H1 (cell line): Measurements from ENCODE around the gene GRID1. TPM values are rescaled to one million over a fixed set of nuclear protein-coding genes. Genes with fewer than 3 reads are reported as not detected.

ENCODE experiments used
- EZH2 ChIP-seq: fragments of 200-600 bp; sonication (generic); IDR thresholded peaks from 2 replicates; pipeline ENCODE4 v1.7.1; 2012; ENCODE audit warnings: low read depth, mild to moderate bottlenecking, moderate library complexity, low read length, inconsistent platforms; ENCODE audit not compliant: severe bottlenecking
- HDAC2 ChIP-seq, 2 experiments: fragments of 300-600 bp in 1 of 2; sonication (generic) in 1 of 2; IDR thresholded peaks; 2 replicates each; pipeline ENCODE4 v1.6.1; 2011 to 2012; ENCODE audit warnings: low read depth in 2 of 2, low read length in 2 of 2, mild to moderate bottlenecking in 2 of 2, moderate library complexity in 2 of 2, borderline replicate concordance in 1 of 2, inconsistent platforms in 1 of 2
- JUND ChIP-seq: IDR thresholded peaks from 2 replicates; pipeline ENCODE4 v1.6.1; 2011; ENCODE audit warnings: mild to moderate bottlenecking, improper control_type of control experiment, low read length
- PHF8 ChIP-seq: fragments of 200-600 bp; sonication (generic); conservative IDR thresholded peaks from 2 replicates; pipeline ENCODE4 v1.7.1; 2012; ENCODE audit warnings: low read depth, mild to moderate bottlenecking, inconsistent platforms, low read length, moderate library complexity
- SIN3A ChIP-seq, 2 experiments: IDR thresholded peaks in 1 of 2; conservative IDR thresholded peaks in 1 of 2; 2 replicates each; pipeline ENCODE4 v1.6.1; 2011 to 2012; ENCODE audit warnings: low read length in 2 of 2, improper control_type of control experiment in 1 of 2, low read depth in 1 of 2, mild to moderate bottlenecking in 1 of 2
- SUZ12 ChIP-seq: fragments of 200-600 bp; sonication (generic); IDR thresholded peaks from 2 replicates; pipeline ENCODE4 v1.6.1; 2012; ENCODE audit warnings: mild to moderate bottlenecking, inconsistent platforms, low read length, moderate library complexity, mixed read lengths
- TAF7 ChIP-seq: optimal IDR thresholded peaks from 2 replicates; pipeline ENCODE3; 2011; ENCODE audit warnings: low read depth, mild to moderate bottlenecking, inconsistent platforms, low read length, moderate library complexity, borderline replicate concordance
- ZNF274 ChIP-seq: IDR thresholded peaks from 2 replicates; pipeline ENCODE4 v1.7.0; 2012; ENCODE audit warnings: low read length, borderline replicate concordance; ENCODE audit errors: extremely low read depth
- polyA plus RNA-seq, 7 experiments: library from polyadenylated mRNA; depleted of rRNA in 3 of 7; stranded (reverse) in 5 of 7; unstranded in 2 of 7; fragments of >200 nt in 5 of 7; fragments of 200-250 nt in 2 of 7; gene quantifications; 1 replicate in 5 of 7; 2 replicates in 1 of 7; 4 replicates in 1 of 7; pipeline versions ENCODE4 v1.2.1 to v1.2.3, GENCODE V29; 2011 to 2013; ENCODE audit warnings: missing spikeins in 2 of 7, mixed read lengths in 2 of 7
- total RNA-seq: library from RNA; stranded (reverse); fragmentation: NEBNext Ultra II Directional; extraction: Animal tissue kit (Norgen Biotek cat#: 25700); gene quantifications from 2 replicates; pipeline ENCODE4 v1.2.1, GENCODE V29; 2021
- TF ChIP-seq, protein P1 (sequence below): fragments of 300-600 bp; sonication (generic); IDR thresholded peaks from 2 replicates; pipeline ENCODE4 v1.7.1; 2012; ENCODE audit warnings: low read length, moderate library complexity, mild to moderate bottlenecking, inconsistent platforms; ENCODE audit not compliant: insufficient replicate concordance

GRID1 gene
- total and polyA plus RNA-seq, 2 of the 8 experiments (the other 6 are each of a cell fraction or from before 2014, with no cell fraction given) = 0.22 to 0.30 TPM

DNA sequence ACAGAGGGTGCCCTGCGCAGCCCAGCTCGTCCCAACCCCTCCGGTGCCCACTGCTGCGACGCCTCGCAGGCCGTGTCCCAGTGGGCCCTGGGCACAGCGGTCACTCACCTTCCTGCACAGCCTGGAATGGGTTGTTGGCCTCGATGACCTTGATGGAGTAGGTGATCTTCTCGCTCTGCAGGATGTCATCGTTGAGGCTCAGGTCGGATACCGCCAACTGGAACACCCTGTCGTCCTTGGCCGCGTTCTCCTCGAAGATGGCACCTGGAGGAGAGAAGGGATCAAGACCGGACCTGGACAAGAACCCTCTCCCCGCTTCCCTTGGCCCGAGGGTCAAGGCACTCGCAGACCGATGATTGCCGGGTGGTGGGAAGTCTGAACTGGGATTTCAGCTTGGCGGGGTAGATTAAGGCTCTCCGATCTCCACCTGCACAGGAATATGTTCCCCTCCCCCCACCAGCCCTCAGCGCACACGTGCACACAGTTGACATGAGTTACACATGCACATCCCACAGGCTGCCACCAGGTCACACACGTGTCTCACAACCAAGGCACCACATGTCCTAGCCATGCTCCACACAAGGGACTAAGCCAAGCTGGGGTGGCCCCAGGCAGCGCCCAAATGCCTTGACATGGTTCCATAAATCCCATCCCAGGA, 2.6 kb downstream of the GRID1 start (continued):
- TF ChIP-seq, protein P1, sequence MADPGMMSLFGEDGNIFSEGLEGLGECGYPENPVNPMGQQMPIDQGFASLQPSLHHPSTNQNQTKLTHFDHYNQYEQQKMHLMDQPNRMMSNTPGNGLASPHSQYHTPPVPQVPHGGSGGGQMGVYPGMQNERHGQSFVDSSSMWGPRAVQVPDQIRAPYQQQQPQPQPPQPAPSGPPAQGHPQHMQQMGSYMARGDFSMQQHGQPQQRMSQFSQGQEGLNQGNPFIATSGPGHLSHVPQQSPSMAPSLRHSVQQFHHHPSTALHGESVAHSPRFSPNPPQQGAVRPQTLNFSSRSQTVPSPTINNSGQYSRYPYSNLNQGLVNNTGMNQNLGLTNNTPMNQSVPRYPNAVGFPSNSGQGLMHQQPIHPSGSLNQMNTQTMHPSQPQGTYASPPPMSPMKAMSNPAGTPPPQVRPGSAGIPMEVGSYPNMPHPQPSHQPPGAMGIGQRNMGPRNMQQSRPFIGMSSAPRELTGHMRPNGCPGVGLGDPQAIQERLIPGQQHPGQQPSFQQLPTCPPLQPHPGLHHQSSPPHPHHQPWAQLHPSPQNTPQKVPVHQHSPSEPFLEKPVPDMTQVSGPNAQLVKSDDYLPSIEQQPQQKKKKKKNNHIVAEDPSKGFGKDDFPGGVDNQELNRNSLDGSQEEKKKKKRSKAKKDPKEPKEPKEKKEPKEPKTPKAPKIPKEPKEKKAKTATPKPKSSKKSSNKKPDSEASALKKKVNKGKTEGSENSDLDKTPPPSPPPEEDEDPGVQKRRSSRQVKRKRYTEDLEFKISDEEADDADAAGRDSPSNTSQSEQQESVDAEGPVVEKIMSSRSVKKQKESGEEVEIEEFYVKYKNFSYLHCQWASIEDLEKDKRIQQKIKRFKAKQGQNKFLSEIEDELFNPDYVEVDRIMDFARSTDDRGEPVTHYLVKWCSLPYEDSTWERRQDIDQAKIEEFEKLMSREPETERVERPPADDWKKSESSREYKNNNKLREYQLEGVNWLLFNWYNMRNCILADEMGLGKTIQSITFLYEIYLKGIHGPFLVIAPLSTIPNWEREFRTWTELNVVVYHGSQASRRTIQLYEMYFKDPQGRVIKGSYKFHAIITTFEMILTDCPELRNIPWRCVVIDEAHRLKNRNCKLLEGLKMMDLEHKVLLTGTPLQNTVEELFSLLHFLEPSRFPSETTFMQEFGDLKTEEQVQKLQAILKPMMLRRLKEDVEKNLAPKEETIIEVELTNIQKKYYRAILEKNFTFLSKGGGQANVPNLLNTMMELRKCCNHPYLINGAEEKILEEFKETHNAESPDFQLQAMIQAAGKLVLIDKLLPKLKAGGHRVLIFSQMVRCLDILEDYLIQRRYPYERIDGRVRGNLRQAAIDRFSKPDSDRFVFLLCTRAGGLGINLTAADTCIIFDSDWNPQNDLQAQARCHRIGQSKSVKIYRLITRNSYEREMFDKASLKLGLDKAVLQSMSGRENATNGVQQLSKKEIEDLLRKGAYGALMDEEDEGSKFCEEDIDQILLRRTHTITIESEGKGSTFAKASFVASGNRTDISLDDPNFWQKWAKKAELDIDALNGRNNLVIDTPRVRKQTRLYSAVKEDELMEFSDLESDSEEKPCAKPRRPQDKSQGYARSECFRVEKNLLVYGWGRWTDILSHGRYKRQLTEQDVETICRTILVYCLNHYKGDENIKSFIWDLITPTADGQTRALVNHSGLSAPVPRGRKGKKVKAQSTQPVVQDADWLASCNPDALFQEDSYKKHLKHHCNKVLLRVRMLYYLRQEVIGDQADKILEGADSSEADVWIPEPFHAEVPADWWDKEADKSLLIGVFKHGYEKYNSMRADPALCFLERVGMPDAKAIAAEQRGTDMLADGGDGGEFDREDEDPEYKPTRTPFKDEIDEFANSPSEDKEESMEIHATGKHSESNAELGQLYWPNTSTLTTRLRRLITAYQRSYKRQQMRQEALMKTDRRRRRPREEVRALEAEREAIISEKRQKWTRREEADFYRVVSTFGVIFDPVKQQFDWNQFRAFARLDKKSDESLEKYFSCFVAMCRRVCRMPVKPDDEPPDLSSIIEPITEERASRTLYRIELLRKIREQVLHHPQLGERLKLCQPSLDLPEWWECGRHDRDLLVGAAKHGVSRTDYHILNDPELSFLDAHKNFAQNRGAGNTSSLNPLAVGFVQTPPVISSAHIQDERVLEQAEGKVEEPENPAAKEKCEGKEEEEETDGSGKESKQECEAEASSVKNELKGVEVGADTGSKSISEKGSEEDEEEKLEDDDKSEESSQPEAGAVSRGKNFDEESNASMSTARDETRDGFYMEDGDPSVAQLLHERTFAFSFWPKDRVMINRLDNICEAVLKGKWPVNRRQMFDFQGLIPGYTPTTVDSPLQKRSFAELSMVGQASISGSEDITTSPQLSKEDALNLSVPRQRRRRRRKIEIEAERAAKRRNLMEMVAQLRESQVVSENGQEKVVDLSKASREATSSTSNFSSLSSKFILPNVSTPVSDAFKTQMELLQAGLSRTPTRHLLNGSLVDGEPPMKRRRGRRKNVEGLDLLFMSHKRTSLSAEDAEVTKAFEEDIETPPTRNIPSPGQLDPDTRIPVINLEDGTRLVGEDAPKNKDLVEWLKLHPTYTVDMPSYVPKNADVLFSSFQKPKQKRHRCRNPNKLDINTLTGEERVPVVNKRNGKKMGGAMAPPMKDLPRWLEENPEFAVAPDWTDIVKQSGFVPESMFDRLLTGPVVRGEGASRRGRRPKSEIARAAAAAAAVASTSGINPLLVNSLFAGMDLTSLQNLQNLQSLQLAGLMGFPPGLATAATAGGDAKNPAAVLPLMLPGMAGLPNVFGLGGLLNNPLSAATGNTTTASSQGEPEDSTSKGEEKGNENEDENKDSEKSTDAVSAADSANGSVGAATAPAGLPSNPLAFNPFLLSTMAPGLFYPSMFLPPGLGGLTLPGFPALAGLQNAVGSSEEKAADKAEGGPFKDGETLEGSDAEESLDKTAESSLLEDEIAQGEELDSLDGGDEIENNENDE = no peak
- TF ChIP-seq HDAC2 (IDR thresholded peaks at IDR 0.05; ENCODE audit: borderline replicate concordance in 1 of 2, low read depth in 2 of 2, low read length in 2 of 2) (no peak), SIN3A (conservative IDR thresholded peaks at IDR 0.05 in 1 of 2, IDR thresholded peaks at IDR 0.05 in 1 of 2; ENCODE audit: low read depth in 1 of 2, low read length in 2 of 2) (no peak), EZH2 (peak; percentile 84), JUND (no peak), ZNF274 (no peak), PHF8 (no peak), TAF7 (no peak), SUZ12 (peak; percentile 84)
